ENCODE data around the gene QKI. TPM values are rescaled to one million over a fixed set of nuclear protein-coding genes. Genes with fewer than 3 reads are reported as not detected.
"Not testable (repeated sequence)": the region's sequence is repeated elsewhere in the genome, so short reads cannot be mapped to it uniquely, and the experiment has no call there.

The QKI gene
- total RNA-seq, 2 donors from 2014 or later, result 87.4 to 95.3 TPM

DNA sequence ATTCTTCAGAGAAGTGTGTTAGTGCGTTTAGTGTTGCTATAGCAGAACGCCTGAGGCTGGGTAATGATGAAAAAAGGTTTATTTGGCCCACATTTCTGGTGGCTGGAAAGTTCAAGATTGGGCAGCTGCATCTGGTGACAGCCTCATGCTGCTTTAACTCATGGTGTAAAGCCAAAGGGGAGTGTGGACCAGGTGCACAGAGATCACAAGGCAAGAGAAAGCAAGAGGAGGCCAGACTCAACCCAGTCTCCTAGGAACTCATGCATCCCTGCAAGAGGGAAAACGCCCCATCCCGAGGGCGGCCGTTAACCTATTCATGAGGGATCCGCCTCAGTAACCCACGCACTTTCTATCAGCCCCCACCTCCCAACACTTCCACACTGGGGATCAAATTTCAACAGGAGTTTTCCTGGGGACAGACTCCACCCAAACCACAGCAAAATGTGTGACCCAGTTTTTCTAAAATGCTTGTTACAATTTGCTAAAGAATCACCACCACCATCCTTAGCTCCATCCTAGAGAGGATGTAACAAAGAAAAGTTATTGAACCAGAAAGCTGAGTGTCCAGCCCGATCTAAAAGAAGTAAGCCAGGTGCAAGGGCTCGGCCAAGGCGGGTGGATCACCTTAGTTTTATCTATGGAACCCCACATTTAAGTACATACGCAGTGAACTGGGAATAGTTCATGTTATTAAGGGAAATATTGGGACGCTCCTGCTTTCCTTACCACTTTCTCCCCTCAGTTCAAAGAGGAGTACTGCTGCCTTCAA, 164.8 kb downstream of the QKI start:
- no peak for DNase-seq
- no peak for ATAC-seq
- Mint-ChIP-seq H3K4me3 (no peak overlapping the region), H3K27ac (no peak overlapping the region), H3K36me3 (ENCODE audit: low read depth) (peaks cover 2% of the 10 kb centered on the region), H3K27me3 (no peaks in the 10 kb centered on the region), H3K4me1 (peaks cover 3% of the 10 kb centered on the region)
- no peaks in the 10 kb centered on the region for H3K9me3 ChIP-seq (ENCODE audit: control insufficient read depth, low read length, poor library complexity, severe bottlenecking)

DNA sequence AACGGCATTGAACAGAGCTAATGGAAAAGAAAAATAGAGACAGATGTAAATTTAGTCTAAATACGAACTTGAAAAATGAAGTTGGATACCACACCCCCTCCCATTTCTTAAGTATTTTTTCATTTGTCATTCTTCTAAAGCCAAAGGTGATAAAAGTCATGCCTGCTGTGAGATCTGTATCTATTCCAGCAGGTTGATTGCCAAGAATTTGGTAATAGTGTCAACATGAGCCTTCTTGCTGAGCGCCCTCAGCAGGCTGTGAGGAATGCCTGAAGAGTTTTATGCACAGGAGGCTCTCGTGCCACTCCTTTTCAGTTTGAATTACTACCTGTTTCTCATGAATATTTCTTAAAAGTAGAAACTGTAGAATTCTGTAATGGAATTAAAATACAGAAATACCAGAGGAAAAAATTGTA, 165.4 kb downstream of the QKI start:
- no peaks in the 10 kb centered on the region for H3K9me3 ChIP-seq (ENCODE audit: control insufficient read depth, low read length, poor library complexity, severe bottlenecking)
- DNase-seq (no peak), ATAC-seq (no peak)
- peaks cover 4% of the 10 kb centered on the region for H3K27me3 Mint-ChIP-seq
- H3K4me3 Mint-ChIP-seq, result no peak overlapping the region
- peaks cover 2% of the 10 kb centered on the region for H3K36me3 Mint-ChIP-seq (ENCODE audit: low read depth)
- H3K4me1 Mint-ChIP-seq, result peaks cover 3% of the 10 kb centered on the region
- no peak overlapping the region for H3K27ac Mint-ChIP-seq

DNA sequence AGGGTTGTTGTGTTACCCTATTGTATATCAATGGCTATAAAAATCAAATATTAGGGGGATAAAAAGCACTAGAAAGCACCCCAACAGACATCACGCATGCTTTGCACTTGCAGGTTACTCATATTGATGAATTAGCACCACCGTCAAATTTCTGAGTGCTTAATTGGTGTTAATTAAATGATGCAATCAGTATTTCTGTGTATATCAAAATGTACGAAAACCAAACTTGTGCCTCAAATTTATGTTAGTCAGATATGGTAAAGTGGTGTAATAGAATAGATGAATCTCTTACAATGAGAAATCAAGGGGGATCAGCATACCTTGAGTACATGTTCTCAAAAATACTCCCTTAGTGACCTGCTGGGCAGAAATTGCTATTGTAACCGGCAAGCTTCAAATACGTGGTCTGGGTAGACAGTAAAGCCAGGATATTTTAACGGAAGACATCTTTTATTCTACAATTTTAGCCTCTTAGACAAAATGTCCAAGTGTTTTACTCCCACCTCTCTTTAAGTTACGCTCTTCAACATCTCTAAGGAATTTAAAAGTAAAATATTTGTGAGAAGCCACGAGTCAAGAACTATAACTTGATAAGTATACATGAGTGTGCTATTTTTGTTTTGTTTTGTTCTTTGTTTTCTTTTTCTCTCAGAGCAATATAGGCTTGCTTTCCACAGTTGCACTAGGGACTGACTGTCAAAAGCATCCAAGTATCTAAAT, 166.0 kb downstream of the QKI start:
- no peaks in the 10 kb centered on the region for H3K9me3 ChIP-seq (ENCODE audit: control insufficient read depth, low read length, poor library complexity, severe bottlenecking)
- Mint-ChIP-seq H3K4me3 (no peak overlapping the region), H3K27me3 (peaks cover 5% of the 10 kb centered on the region), H3K4me1 (peaks cover 3% of the 10 kb centered on the region), H3K27ac (no peak overlapping the region), H3K36me3 (ENCODE audit: low read depth) (peaks cover 2% of the 10 kb centered on the region)
- ATAC-seq (no peak), DNase-seq (no peak)

DNA sequence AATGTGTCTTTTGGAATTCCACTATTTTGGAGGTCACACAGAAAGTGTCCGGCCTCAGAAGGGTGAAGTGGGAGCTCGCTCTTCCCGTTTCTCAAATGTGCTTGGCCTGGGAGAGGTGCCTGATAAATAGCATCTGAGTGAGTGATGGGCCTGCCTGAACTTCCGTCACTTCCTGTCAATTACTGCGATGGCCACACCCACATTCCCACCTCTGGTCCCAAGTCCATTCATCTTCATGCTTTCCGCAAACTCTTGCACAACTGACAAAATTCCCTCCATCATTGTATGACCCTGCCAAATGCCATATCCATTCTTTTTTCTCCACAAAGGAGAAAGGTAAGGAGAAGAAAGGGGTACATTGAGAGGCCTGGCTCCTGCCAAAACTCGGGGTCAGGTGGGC, 169.0 kb downstream of the QKI start:
- H3K9me3 ChIP-seq (ENCODE audit: control insufficient read depth, low read length, poor library complexity, severe bottlenecking), result no peaks in the 10 kb centered on the region
- DNase-seq (no peak), ATAC-seq (no peak)
- peaks cover 5% of the 10 kb centered on the region for H3K27me3 Mint-ChIP-seq
- no peak overlapping the region for H3K4me3 Mint-ChIP-seq
- peaks cover 3% of the 10 kb centered on the region for H3K4me1 Mint-ChIP-seq
- no peak overlapping the region for H3K27ac Mint-ChIP-seq
- H3K36me3 Mint-ChIP-seq (ENCODE audit: low read depth), result no peaks in the 10 kb centered on the region

DNA sequence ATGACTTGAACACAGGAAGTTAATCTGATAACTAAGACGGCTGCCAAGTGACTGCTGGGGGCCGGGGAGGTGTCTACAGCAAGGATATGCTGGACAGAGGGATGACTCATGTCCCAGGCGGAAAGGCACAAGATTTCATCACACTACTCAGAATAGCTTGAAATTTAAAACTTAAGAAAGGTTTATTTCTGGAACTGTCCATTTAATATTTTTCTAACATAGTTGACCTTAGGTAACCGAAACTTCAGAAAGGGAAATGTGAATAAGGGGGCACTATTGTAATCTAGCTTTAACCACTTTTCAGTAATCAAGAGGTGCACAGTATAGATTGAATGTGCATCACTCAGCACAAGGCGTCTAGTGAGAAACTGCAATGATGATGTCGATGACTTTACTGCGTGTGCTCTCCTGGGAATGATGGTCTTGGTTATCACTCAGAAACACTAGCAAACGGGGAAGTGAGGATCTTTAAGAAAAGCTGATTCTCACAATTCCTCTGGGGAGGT, 171.5 kb downstream of the QKI start:
- no peaks in the 10 kb centered on the region for H3K36me3 Mint-ChIP-seq (ENCODE audit: low read depth)
- H3K4me3 Mint-ChIP-seq, result no peak overlapping the region
- H3K4me1 Mint-ChIP-seq, result no peaks in the 10 kb centered on the region
- H3K27me3 Mint-ChIP-seq, result peaks cover 5% of the 10 kb centered on the region
- DNase-seq (no peak), ATAC-seq (no peak)
- no peaks in the 10 kb centered on the region for H3K9me3 ChIP-seq (ENCODE audit: control insufficient read depth, low read length, poor library complexity, severe bottlenecking)
- H3K27ac Mint-ChIP-seq, result no peak overlapping the region

DNA sequence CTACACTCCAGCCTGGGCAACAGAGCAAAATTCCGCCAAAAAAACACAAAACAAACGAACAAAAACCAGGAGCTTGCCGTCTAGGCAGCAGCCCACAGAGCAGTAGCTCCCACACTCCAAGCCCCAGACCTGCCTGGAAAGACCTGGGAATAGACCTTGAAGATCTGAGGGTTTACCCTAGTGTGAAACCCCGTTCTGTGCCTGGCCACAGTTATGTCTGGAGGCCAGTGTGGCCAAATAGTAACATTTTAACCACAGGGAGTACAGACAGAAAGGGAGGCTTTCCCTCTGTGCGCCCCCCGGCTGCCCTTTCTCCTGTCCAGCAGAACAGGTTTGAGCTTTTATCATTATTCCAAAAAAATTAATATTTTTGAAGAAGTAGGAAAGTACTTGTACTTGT, 172.4 kb downstream of the QKI start:
- no peaks in the 10 kb centered on the region for H3K4me1 Mint-ChIP-seq
- no peak overlapping the region for H3K4me3 Mint-ChIP-seq
- H3K9me3 ChIP-seq (ENCODE audit: control insufficient read depth, low read length, poor library complexity, severe bottlenecking), result no peaks in the 10 kb centered on the region
- no peak for ATAC-seq
- H3K36me3 Mint-ChIP-seq (ENCODE audit: low read depth), result no peaks in the 10 kb centered on the region
- H3K27me3 Mint-ChIP-seq, result peaks cover 5% of the 10 kb centered on the region
- DNase-seq, result no peak
- no peak overlapping the region for H3K27ac Mint-ChIP-seq

DNA sequence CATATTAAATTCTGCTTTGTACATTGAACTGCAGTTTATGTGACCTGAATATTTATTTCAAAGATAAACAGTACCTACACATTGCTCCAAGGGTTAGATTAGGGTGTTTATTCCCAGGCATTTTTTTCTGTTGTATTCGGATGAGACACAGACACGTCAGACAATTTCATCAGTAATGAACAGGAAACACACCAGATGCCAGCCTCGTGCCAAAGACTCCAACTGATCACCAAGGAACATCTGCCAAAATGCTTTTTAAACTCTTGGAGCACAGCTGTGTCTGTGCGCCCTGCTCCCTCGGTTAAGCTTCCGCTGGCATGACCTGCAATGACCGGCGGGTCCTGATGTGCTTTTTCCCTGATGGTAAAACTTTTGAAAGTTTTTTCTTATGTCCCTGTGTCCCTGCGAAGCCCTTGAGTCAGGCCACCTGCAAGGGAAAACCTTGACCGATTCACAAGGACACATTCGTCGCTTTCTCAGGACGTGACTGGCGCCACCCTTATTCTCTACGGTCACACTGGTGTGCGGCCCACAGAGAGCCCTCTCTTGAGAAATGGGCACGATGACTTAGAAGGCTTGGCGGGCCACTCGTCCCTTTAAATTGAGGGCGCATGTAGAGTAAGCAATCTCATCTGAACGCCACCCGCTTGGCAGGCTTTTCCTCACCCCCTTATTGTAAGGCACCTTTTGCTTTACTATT, 173.9 kb downstream of the QKI start:
- Mint-ChIP-seq H3K4me1 (no peaks in the 10 kb centered on the region), H3K36me3 (ENCODE audit: low read depth) (no peaks in the 10 kb centered on the region), H3K27ac (no peak overlapping the region), H3K4me3 (no peak overlapping the region), H3K27me3 (peaks cover 5% of the 10 kb centered on the region)
- DNase-seq (no peak), ATAC-seq (no peak)
- peaks cover 4% of the 10 kb centered on the region for H3K9me3 ChIP-seq (ENCODE audit: control insufficient read depth, low read length, poor library complexity, severe bottlenecking)

DNA sequence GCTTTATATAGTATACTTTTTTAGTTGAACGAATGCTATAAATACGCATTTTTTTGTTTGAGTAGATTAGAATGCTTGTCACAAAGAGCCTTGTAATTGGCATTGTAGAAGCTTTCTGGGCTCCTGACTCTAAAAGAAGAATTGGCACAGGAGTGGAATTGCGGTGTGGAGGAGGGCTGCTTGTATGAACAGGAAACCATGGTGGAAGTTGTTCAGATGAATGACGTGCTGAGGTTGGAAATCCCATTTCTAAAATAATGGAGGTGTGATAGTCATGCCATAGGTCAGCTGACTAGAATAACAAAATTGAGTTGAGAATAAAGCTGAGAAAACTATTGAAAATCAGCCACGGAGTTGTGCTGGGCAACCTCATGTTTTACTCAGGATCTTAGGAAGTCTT, 174.9 kb downstream of the QKI start:
- H3K36me3 Mint-ChIP-seq (ENCODE audit: low read depth), result no peaks in the 10 kb centered on the region

DNA sequence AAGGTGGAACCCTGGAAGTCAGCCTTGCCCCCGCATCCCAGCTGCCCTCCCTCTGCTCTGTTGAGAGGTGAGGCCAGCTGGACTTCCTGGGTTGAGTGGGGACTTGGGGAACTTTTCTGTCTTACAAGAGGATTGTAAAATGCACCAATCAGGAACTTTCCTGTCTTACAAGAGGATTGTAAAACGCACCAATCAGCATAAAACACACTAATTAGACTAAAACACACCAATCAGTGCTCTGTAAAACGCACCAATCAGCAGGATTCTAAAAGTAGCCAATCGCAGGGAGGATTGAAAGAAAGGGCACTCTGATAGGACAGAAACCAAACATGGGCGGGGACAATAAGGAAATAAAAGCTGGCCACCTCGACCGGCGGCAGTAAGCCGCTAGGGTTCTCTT, 175.6 kb downstream of the QKI start:
- not testable (repeated sequence) for ATAC-seq; H3K27ac Mint-ChIP-seq; H3K4me1 Mint-ChIP-seq; DNase-seq; H3K9me3 ChIP-seq (ENCODE audit: control insufficient read depth, low read length, poor library complexity, severe bottlenecking); H3K4me3 Mint-ChIP-seq; H3K36me3 Mint-ChIP-seq (ENCODE audit: low read depth); H3K27me3 Mint-ChIP-seq

More for the DNA sequence above, 174.9 kb downstream of the QKI start:
- no peak for ATAC-seq
- peaks cover 4% of the 10 kb centered on the region for H3K9me3 ChIP-seq (ENCODE audit: control insufficient read depth, low read length, poor library complexity, severe bottlenecking)
- Mint-ChIP-seq H3K4me3 (no peak overlapping the region), H3K27me3 (peaks cover 5% of the 10 kb centered on the region), H3K27ac (no peak overlapping the region), H3K4me1 (no peaks in the 10 kb centered on the region)
- DNase-seq, result no peak

DNA sequence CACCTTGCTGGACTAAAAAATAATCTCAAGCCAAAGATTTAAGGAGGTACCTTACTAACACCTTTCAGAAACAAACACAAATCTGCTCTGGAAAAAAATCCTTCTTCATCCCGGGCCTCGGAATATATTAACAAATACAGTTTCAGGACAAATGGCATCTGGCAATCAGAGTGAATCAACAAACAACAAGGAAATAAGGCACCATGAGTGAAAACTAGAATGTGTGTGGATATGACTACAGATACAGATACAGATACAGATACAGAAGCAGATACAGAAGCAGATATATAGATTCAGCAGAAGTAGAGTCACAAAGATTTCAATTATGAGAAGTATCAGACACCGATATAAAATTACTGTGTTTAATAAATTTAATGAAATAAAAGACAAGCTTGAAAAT, 178.4 kb downstream of the QKI start:
- no peak overlapping the region for H3K27ac Mint-ChIP-seq
- no peak overlapping the region for H3K4me3 Mint-ChIP-seq
- DNase-seq, result no peak

DNA sequence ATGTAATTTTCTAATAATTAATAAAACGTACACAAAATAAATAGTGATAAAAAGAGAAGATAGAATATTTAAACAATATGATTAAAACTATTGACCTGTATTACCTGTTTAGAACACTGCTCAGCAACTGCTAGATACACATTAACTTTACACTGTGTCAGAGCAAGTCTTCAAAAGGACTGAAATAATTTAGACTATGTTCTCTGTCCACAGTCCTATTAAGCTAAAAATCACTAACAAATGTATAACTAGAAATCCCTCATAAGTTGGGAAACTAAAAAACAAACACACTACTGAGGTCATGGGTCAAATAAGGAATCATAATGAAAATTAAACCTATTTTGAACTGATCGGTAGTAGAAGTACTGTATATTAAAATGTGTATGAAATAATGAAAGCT, 181.7 kb downstream of the QKI start:
- Mint-ChIP-seq H3K27me3 (peaks cover 5% of the 10 kb centered on the region), H3K36me3 (ENCODE audit: low read depth) (no peaks in the 10 kb centered on the region), H3K4me3 (no peak overlapping the region), H3K27ac (no peak overlapping the region), H3K4me1 (no peaks in the 10 kb centered on the region)
- DNase-seq (no peak), ATAC-seq (no peak)
- peaks cover 4% of the 10 kb centered on the region for H3K9me3 ChIP-seq (ENCODE audit: control insufficient read depth, low read length, poor library complexity, severe bottlenecking)

More for the DNA sequence above, 178.4 kb downstream of the QKI start:
- H3K36me3 Mint-ChIP-seq (ENCODE audit: low read depth), result no peaks in the 10 kb centered on the region
- H3K4me1 Mint-ChIP-seq, result no peaks in the 10 kb centered on the region
- no peak for ATAC-seq
- H3K27me3 Mint-ChIP-seq, result peaks cover 5% of the 10 kb centered on the region
- peaks cover 4% of the 10 kb centered on the region for H3K9me3 ChIP-seq (ENCODE audit: control insufficient read depth, low read length, poor library complexity, severe bottlenecking)

DNA sequence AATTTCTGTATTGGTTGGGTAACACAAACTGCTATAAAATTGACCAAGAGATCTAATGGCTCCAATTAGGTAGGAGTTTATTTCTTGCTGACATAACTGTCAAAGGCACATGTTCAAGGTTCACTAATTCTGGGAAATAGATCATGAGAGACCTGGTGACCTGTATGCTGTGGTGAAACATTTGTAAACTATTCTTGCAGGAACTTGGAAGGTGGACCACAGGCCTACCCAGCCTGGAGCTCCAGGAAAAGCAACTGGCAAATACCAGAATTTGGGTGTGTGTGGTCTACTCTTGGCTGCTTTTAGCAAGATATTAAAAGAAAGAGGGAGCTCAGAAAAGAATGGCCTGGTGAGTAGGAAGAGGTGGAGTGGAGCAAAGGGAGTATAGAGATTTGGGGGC, 184.6 kb downstream of the QKI start:
- no peaks in the 10 kb centered on the region for H3K36me3 Mint-ChIP-seq (ENCODE audit: low read depth)
- no peak overlapping the region for H3K4me3 Mint-ChIP-seq
- H3K27me3 Mint-ChIP-seq, result peaks cover 17% of the 10 kb centered on the region
- H3K9me3 ChIP-seq (ENCODE audit: control insufficient read depth, low read length, poor library complexity, severe bottlenecking), result no peaks in the 10 kb centered on the region
- ATAC-seq, result no peak
- peaks cover under 1% of the 10 kb centered on the region for H3K4me1 Mint-ChIP-seq
- H3K27ac Mint-ChIP-seq, result no peak overlapping the region
- no peak for DNase-seq

DNA sequence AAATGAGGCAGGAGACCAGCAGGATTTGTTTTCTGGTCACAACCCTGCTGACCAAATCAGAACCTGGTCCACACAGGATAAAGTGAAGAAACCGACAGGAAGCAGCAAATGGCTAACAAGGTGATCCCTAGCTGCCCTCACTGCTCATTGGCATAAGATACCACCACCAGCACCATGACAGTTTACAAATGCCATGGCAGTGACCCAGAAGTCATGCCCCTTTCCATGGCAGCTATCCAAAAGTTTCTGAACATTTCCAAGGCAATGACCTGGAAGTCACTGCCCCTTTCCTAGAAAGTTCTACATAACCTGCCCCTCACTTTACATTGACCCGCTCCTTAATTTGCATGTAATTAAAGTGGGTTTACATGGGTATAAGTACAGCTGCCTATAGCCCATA, 185.2 kb downstream of the QKI start:
- Mint-ChIP-seq H3K27me3 (peaks cover 19% of the 10 kb centered on the region), H3K4me1 (peaks cover 2% of the 10 kb centered on the region), H3K36me3 (ENCODE audit: low read depth) (no peaks in the 10 kb centered on the region), H3K4me3 (no peak overlapping the region), H3K27ac (no peak overlapping the region)
- DNase-seq, result no peak
- no peaks in the 10 kb centered on the region for H3K9me3 ChIP-seq (ENCODE audit: control insufficient read depth, low read length, poor library complexity, severe bottlenecking)
- ATAC-seq, result no peak
